NCI-H1436 treated with DMSO at 0.1 percent for 48 hours (cell line): ENCODE results near the gene JOSD1.

Source experiments
- DNase-seq: peaks from one replicate; lab custom pipeline; 2025; lab: John Stamatoyannopoulos, UW

The JOSD1 gene

DNA sequence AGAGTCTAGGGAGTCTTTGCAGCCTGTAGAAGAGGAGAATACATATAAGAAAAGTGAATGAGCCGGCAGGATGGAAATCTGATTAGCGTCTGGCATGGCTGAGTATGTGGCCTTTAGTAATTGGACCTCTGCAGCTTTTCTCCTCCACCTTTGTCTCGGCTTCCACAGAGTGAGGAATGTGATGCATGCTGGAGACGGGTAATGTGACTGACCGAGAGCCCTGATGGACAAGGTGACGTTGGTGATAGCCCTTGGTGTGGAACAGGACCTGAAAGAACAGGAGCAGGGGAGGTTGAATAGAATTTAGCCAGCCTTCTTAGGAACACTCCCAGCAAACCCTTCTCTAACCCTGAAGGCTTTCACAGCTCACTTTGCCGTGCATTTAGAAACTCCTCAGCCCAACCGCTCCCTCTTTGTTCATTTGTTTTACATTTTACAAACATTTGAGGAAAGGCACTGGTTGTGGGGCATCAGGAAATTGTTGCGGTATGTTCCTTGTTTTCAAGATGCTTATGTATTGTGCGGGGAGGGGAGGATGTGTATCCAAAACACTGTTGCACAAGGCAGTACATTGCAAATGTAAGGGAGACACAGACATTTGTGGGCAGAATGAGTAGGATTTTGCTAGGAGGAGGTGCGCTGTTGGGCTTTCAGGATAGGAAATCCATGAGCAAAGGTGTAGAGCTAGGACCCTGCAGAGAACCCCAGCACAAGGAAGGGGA, 11.9 kb upstream of the JOSD1 start:
- no peak for DNase-seq

- no peak for DNase-seq
Observed at GRCh38 chr22:38710866-38711265, 10.1 kb upstream of the JOSD1 start.

GRCh38 chr22:38710351-38710750, 9.6 kb upstream of the JOSD1 start:
- DNase-seq = no peak

GRCh38 chr22:38709306-38709705, 8.6 kb upstream of the JOSD1 start:
- no peak for DNase-seq

DNA sequence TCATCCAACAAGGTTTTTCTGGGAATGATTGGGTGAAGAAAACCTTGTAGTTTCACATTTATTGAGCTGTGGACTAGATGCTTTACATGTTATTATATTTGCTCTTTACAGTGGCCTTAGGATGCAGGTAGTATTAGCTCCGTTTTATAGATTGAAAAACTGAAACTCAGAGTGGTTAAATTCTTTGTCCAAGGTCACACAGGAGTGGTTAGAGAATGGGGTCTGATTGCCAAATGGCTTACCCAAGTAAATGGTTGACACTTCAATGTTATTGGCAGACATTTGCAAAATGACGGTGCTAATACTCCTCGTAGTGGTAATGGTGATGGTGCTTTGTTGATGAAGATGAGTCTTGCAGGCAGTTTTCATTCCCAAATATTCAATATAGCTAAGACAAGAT, 7.2 kb upstream of the JOSD1 start:
- DNase-seq = no peak

- no peak for DNase-seq
Observed at GRCh38 chr22:38707346-38707745, 6.6 kb upstream of the JOSD1 start.

GRCh38 chr22:38706901-38707195, 6.1 kb upstream of the JOSD1 start:
- no peak for DNase-seq

GRCh38 chr22:38706101-38706900, 5.6 kb upstream of the JOSD1 start:
- no peak for DNase-seq

- DNase-seq = peak; percentile 100
Observed at GRCh38 chr22:38705235-38706100, 4.7 kb upstream of the JOSD1 start, which contains the start of gene GTPBP1. TSS of gene GTPBP1 (plus strand) at chr22:38705944. CDS start at chr22:38705956, 12 bp downstream.

DNA sequence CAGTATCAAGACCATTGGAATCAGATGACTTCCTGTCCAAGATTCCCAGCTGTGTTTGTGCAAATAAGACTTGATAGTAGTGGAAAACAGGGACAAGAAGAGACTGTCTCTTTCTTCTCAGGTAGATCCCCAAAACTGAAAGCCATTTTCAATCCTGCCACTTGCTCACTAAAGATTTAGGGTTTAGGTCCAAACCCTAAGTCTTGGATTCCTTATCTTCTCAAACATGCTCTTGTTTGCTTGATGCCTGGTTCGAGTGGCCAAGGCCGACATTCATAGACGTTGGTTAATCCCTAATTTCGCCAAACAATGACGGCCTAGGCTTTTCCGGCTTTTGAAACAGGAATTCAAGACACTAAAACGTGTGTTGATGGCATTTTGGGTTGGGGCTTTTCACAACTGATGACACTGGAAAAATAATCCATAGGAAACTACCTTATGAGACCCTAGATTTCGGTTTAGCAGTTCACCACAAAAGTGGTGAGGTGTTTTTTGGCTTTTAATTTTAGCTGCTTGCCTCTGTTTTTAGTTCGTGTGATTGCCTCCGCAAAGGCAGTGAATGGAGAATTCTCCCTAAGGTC, 4.0 kb upstream of the JOSD1 start:
- no peak for DNase-seq

GRCh38 chr22:38700270-38700788, 414 bp downstream of the JOSD1 start:
- DNase-seq = no peak

DNA sequence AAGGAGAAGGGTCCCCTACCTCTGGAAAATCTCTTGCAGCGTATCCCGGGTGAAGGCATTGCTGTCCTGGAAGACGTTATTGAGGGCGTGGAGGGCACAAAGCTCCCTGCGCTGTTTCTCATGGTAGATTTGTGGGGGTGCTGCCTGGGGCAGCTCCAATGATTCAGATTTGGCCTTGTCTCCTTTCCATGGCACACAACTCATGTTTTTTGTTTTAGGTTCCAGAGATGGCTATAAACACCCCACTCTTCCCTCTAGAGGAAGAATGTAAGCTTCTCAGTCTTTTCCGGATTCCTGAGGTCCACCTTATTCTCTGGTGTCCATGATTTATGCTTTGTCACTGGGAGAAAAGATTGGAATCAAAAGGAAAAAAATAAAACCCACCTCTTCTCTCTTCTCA, 959 bp downstream of the JOSD1 start:
- no peak for DNase-seq

DNA sequence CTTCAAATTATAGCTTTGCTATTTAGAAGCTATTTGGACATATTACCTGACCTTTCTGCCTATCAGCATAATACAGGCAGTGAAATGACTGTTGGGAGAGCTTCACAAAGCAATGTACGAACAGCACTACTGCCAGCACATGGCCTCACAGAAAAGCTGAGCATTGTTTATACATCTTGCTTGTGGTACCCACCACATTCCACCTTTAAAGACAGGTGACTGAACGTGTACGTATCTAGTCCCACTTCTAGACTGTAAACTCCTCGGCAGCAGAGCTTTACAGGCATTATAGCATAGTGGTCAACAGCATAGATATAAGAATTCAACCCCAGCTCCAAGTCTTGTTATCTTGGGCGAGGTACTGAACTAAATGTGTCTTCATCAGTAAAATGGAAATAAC, 1.6 kb downstream of the JOSD1 start:
- no peak for DNase-seq

DNA sequence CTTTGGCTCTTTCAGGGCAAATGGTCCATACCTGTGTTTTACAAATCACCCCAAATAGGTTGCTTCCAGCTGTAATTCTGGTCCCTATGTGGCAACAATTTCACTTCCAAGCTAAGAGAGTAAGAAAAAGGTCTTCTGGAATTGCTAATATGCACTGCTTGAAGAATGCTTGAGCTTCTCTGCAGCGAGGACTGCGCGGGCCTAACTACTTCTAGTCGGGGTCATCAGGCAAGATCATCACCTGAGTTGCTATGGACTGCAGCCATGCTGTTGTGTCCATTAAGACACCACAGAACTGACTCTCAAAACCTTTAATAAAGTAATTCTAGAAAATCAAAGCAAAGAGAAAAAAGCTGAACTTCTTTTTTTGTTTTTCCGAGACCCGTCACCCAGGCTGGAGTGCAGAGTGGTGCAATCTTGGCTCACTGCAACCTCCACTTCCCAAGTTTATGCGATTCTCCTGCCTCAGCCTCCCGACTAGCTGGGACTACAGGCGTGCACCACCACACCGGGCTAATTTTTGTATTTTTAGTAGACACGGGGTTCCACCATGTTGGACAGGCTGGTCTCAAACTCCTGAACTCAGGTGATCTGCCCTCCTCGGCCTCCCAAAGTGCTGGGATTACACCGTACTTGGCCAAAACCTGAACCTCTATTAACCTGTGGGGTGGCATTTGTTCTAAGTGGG, 2.2 kb downstream of the JOSD1 start:
- no peak for DNase-seq

DNA sequence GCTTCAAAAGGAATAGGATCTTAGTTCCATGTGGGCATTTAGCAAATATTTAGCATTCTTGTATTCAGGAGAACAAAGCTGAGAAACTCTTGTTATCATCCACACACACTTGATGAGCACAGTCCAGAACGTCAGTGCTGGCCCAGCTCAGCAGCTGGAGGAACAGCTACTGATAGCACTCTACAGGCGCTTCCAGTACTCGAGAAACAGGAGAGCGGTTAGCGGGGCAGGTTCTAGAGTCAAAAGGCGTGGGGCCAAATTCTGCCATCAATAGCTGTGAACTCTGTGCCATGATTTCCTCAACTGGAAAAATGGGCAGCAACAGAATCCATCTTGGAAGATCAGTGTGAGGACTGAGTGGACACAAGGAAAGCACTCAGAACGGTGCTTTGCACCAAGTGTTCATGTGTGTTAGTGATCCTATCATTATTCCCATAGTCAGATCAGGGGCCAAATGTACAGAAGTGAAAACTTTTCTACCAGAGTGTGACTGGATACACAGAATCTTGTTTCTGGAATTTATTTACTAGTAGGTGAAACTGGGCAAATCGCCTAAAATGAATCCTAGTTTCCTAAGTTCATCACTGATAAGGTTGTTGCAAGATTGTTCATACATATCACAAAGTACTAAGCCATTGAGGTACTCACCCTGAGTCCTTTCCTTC, 3.2 kb downstream of the JOSD1 start:
- no peak for DNase-seq

GRCh38 chr22:38696606-38697424, 3.9 kb downstream of the JOSD1 start:
- no peak for DNase-seq

- no peak for DNase-seq
Observed at GRCh38 chr22:38694940-38695339, 5.8 kb downstream of the JOSD1 start.

GRCh38 chr22:38694049-38694448, 6.7 kb downstream of the JOSD1 start:
- DNase-seq = no peak

GRCh38 chr22:38689651-38690050, 11.1 kb downstream of the JOSD1 start:
- no peak for DNase-seq

DNA sequence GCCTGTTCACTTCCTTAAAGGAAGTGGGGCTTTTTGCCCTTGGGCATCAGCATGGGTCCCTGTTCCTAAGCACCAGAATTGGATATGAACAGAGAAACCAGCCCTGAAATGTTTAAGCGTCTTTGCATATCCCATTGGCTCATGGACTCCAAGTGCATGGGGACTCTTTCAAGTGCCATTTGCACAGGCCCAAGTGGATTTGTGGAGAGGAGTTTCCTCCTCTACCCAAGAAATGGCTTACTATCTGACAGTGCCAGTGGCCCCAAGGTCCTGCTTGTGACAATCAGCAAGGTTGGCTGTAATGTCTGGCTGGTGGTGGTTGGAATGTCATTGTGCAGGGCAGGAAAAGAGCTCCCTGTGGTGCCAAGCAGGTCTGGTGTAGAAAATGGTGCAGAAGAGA, 15.0 kb downstream of the JOSD1 start:
- DNase-seq = no peak
